GM13976 (cell line): ENCODE measurements around the gene LHPP.

Experiments used
- DNase-seq: peaks from one replicate; pipeline ENCODE4 v3.0.0; 2012; ENCODE audit warnings: low spot score
- CTCF ChIP-seq: IDR thresholded peaks from 2 replicates; pipeline ENCODE4 v1.5.1; 2012; ENCODE audit warnings: borderline replicate concordance, mild to moderate bottlenecking; ENCODE audit not compliant: insufficient read depth; ENCODE audit errors: extremely low read depth, missing control alignments, control extremely low read depth
- in situ Hi-C: fragments of 300-500 bp; cut with MboI; formaldehyde crosslinking; loops from one replicate; pipeline ENCODE4 v1.12.0; 2022; ENCODE audit warnings: low sequenced_read_pairs, mixed read lengths, inconsistent platforms; ENCODE audit not compliant: unreplicated experiment

Gene LHPP

GRCh38 chr10:124639646-124640045, 178.0 kb downstream of the LHPP start:
- no peak for TF ChIP-seq CTCF
- in situ Hi-C loops: no loop called here

GRCh38 chr10:124640056-124640455, 178.4 kb downstream of the LHPP start:
- in situ Hi-C loops: no loop called here
- TF ChIP-seq CTCF: no peak
- DNase-seq: no peak

More at GRCh38 chr10:124639646-124640045, 178.0 kb downstream of the LHPP start:
- no peak for DNase-seq

- TF ChIP-seq CTCF: no peak
- DNase-seq: peak; percentile 70
- in situ Hi-C loops: no loop called here
These were observed 179.1 kb downstream of the LHPP start for GRCh38 chr10:124640538-124641231.

- in situ Hi-C loops: no loop called here
- no peak for DNase-seq
These were observed 179.9 kb downstream of the LHPP start for GRCh38 chr10:124641282-124642087.

GRCh38 chr10:124642088-124642710, 180.6 kb downstream of the LHPP start:
- TF ChIP-seq CTCF: no peak

More at GRCh38 chr10:124641282-124642087, 179.9 kb downstream of the LHPP start:
- TF ChIP-seq CTCF: no peak

GRCh38 chr10:124643330-124644009, 181.8 kb downstream of the LHPP start:
- TF ChIP-seq CTCF: no peak
- no peak for DNase-seq
- in situ Hi-C loops: no loop called here

More at GRCh38 chr10:124642088-124642710, 180.6 kb downstream of the LHPP start:
- DNase-seq: no peak
- in situ Hi-C loops: no loop called here
